ENCODE results near the gene TXNDC8. TPM values are rescaled to one million over a fixed set of nuclear protein-coding genes. Genes with fewer than 3 reads are reported as not detected.

Gene TXNDC8
- total and polyA plus RNA-seq, 2 experiments from 2014 or later: not detected

- no peak overlapping the region for H3K4me3 Mint-ChIP-seq
- Histone ChIP-seq H3K27ac (ENCODE audit: low read depth) (no peak overlapping the region), H3K79me2 (replicated peaks; ENCODE audit: insufficient read depth) (no peaks in the 10 kb centered on the region), H3F3A (replicated peaks; ENCODE audit: low read depth) (no peaks in the 10 kb centered on the region), H3K27me3 (ENCODE audit: insufficient read depth) (no peaks in the 10 kb centered on the region), H3K4me1 (ENCODE audit: insufficient read depth) (peaks cover 10% of the 10 kb centered on the region; the same call in 1 of the 2 replicates), H2AFZ (0 out of 2 replicates have a peak overlapping the region, but pooled peaks have one; percentile 59), H3K4me3 (no peak overlapping the region), H4K20me1 (replicated peaks; ENCODE audit: insufficient read depth) (no peaks in the 10 kb centered on the region), H3K36me3 (ENCODE audit: insufficient read depth) (no peaks in the 10 kb centered on the region), H3K9me2 (ENCODE audit: insufficient read depth) (0 out of 2 replicates have a peak, but pooled peaks cover 7% of the 10 kb centered on the region), H3K4me2 (no peak overlapping the region)
- TF ChIP-seq EZH2phosphoT487 (IDR thresholded peaks at IDR 0.05; ENCODE audit: unreplicated experiment) (no peak), CTCF (conservative IDR thresholded peaks at IDR 0.05; ENCODE audit: low read depth in 2 of 2) (no peak), ETS1 (IDR thresholded peaks at IDR 0.05) (no peak), NANOG (IDR thresholded peaks at IDR 0.05; ENCODE audit: borderline replicate concordance) (no peak), ZNF114 (CRISPR knock-in tag; IDR thresholded peaks at IDR 0.05) (no peak)
- TF ChIP-seq, protein P1, sequence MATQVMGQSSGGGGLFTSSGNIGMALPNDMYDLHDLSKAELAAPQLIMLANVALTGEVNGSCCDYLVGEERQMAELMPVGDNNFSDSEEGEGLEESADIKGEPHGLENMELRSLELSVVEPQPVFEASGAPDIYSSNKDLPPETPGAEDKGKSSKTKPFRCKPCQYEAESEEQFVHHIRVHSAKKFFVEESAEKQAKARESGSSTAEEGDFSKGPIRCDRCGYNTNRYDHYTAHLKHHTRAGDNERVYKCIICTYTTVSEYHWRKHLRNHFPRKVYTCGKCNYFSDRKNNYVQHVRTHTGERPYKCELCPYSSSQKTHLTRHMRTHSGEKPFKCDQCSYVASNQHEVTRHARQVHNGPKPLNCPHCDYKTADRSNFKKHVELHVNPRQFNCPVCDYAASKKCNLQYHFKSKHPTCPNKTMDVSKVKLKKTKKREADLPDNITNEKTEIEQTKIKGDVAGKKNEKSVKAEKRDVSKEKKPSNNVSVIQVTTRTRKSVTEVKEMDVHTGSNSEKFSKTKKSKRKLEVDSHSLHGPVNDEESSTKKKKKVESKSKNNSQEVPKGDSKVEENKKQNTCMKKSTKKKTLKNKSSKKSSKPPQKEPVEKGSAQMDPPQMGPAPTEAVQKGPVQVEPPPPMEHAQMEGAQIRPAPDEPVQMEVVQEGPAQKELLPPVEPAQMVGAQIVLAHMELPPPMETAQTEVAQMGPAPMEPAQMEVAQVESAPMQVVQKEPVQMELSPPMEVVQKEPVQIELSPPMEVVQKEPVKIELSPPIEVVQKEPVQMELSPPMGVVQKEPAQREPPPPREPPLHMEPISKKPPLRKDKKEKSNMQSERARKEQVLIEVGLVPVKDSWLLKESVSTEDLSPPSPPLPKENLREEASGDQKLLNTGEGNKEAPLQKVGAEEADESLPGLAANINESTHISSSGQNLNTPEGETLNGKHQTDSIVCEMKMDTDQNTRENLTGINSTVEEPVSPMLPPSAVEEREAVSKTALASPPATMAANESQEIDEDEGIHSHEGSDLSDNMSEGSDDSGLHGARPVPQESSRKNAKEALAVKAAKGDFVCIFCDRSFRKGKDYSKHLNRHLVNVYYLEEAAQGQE (IDR thresholded peaks at IDR 0.05; ENCODE audit: unreplicated experiment): no peak
- H3K27me3 Mint-ChIP-seq (ENCODE audit: insufficient read depth, low read depth, poor library complexity): no peaks in the 10 kb centered on the region
- peaks cover 8% of the 10 kb centered on the region for H3K4me1 Mint-ChIP-seq
- no peaks in the 10 kb centered on the region for H3K9me3 Mint-ChIP-seq
- DNase-seq (ENCODE audit: low spot score) (no peak), ATAC-seq (no peak)
- H3K36me3 Mint-ChIP-seq (ENCODE audit: low read depth): no peaks in the 10 kb centered on the region
- H3K27ac Mint-ChIP-seq: no peak overlapping the region
Measured at GRCh38 chr9:110320651-110321445, 16.8 kb downstream of the TXNDC8 start.
